HG03442 (cell line): ENCODE data around the gene TRAIP.
"Not testable (repeated sequence)": the region's sequence is repeated elsewhere in the genome, so short reads cannot be mapped to it uniquely, and the experiment has no call there.

Experiments
- ATAC-seq: cut with Tn5 transposase; IDR thresholded peaks from one replicate; pipeline ENCODE4 v1.9.1; 2021; ENCODE audit warnings: mild to moderate bottlenecking, moderate library complexity; ENCODE audit not compliant: unreplicated experiment

Gene TRAIP

DNA sequence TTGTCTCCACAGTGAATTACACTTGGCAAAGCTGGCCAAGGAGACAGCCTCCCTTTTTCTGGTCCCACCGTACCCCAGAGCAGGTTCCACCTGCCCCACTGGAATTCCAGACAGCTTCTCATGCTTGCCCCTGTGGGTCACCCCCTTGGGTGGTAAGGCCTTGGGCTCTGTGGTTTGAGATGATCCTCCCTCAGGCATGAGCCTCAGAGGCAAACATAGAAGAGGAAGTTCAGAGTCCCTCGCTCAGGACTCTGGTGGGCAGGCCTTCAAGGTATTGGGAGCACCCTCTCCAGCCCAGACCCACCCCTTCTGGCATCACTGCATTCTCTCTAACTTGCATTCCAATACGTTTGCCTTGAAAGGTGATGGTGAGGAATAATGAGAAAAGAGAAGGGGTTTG lies 25.0 kb downstream of the TRAIP start:
- ATAC-seq = no peak

DNA sequence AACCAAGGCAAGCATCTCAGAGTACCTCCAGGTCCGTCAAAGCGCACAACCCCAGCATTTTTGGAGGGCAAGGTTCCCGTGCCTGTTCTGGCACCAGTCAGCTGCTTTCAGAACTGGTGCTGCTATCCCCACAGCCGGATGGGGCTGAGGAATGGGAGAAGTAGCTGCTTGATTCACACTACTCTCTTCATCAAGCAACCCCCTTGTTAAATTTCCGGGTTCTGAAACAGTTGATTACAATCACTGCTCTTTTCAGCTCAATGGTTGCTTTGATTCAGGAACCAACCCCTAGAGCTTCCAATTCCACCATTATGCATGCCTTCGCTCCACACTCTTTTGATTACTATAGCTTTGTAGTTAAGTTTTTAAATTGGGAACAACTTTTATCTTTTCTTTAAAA lies 30.3 kb downstream of the TRAIP start:
- ATAC-seq = no peak

- ATAC-seq = not testable (repeated sequence)
Measured at GRCh38 chr3:49823131-49823530, 33.2 kb downstream of the TRAIP start.

DNA sequence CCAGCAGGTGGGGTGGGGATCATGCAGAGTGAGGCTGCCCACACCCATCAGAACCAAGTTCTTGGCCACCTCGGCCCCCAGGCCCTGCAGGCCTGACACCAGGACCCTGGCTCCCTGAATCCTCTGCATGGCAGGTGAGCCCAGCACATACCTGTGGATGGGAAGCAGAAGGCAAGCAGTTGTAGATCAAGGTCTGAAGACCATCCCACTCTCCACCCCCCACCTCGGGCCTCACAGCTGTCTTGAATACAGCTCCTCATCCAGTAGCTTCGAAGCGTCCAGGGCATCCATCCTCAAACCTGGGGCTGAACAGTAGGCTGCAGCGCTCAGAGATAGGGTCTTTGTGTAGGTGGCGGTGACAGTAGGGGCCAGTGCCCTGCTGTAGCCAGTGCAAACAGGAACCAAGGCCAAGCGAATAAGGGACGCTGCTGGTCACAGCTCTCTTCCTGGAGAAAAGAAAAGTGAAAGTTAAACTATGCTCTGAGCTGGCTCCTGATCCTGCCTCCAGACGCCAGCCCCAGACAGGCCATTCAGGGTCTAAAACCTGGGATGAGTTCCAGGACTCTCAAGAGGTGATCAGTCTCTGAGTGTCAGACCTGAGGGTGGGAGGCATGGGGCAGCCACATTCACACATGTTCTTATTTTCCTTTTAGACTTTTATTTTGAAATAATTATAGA lies 42.7 kb downstream of the TRAIP start, which contains the start of gene UBA7:
Gene UBA7 (minus strand): TSS at position 457 of the 678 bp plus-strand sequence. CDS start 166 bp downstream, at position 291.
- no peak for ATAC-seq

- ATAC-seq = no peak
Measured at GRCh38 chr3:49812916-49813496, 43.4 kb downstream of the TRAIP start.

- ATAC-seq = no peak
Measured at GRCh38 chr3:49807431-49808114, 48.8 kb downstream of the TRAIP start.

DNA sequence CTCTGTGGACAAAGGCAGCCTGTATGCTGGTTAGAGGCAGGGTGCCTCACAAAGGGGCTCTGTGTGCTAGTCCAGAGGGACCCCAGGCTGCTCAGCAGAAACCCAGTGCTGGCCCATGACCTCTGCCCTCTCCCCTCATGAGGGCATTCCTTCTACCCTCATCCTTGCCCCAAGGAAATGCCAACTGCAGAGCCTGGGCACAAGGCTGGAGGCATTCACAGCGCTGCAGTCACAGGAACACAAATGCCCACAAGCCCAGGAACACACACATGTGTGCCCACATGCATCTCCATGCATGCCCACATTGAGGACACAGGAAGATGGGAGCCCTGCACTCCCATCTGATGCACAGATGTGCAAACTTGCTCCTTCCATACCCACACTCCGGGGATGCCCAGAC lies 49.5 kb downstream of the TRAIP start:
- no peak for ATAC-seq

DNA sequence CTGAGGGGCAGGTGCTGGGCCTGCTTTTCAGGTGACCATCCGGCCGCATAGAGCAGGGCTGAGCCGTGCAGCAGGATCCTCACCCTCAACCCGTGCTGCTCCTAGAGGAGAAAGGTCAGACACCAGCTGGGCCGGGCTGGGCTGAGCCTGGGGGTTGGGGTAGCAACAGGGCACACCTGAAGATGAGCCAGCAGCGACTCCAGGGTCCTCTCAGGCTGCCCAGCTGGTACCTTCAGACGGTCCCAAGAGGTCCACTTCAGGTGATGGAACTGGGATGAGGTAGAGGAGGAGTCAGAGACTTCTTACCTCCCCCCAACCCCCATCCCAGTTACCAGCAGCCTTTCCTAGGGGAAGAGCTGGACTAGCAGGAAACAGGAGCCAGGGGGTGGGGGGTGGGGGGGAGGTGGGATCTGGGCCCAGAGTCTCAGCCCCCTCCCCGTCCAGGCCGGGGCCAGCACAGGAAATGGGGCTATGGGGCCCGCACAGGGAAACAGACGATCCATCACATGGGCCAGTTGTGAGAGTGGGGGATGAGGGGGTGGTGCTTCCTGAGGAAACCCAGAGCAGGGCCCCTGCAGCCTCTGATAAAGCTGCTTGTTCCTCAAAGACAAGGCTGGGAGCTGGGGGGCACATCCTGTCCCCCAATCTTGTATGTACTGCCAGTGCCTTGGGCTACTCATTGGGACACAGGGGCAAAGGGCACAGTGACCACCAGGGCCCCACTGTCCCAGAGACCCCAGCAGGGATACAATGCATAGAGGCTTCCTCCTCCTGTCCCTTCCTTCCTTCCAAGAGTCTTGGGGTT lies 50.3 kb downstream of the TRAIP start:
- no peak for ATAC-seq

DNA sequence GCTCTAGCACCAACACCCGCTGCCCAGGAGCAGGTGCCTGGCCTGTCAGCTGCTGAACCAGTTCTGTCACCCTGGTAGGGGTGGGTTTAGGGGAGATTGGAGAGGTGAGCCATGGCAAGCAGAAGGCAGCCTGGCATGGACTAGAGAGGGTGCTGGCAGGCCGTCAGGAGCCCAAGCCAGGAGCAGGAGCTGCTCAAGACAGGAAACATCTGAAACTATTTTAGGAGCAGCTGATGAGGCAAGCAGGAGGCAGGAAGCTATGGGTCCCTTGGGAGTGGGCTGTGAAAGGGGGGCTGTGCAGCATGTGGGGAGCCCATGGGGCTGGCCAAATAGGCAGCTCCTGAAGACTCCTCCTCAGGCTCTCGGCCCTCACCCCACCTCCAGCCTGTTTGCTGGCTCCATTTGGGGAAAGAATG lies 51.0 kb downstream of the TRAIP start:
- ATAC-seq = no peak

DNA sequence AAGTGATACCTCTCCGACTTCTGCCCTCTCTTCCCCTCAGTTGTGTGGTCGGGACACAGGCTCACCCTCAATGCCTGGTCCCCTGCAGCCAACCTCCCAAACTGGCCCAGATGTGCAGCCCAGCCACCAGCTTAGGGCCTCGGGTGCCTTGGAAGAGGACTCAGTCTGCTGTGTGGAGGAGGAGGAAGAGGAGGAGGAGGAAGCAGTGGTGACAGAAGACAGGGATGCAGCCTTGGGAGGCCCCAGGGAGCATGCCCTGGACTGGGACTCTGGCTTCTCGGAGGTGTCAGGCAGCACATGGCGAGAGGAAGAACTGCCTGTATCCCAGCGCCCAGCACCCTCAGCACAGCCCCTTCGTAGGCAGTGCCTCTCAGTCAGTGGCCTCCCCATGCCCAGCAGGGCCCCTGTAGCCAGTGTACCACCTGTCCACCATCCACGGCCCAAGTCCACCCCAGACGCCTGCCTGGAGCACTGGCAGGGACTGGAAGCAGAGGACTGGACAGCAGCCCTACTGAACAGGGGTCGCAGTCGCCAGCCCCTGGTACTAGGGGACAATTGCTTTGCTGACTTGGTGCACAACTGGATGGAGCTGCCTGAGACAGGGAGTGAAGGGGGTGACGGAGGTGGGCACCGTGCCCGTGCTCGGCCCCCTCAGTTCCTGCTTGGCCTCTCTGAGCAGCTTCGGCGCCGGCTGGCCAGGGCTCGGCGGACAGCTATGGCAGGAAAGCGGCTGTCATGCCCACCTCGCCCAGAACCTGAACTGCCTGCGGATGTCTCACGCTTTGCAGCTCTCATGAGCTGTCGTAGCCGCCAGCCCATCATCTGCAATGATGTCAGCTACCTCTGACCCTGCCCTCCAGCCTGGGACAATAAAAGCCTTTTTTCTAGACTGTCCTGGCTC lies 52.0 kb downstream of the TRAIP start:
- no peak for ATAC-seq

- no peak for ATAC-seq
Measured at GRCh38 chr3:49803465-49804140, 52.8 kb downstream of the TRAIP start.

GRCh38 chr3:49802719-49803464 lies 53.5 kb downstream of the TRAIP start, which contains the start of gene INKA1:
TSS of gene INKA1 (plus strand) at chr3:49803261. CDS start at chr3:49803393, 132 bp downstream.
- ATAC-seq = peak; percentile 56

- no peak for ATAC-seq
Measured at GRCh38 chr3:49801160-49801559, 55.2 kb downstream of the TRAIP start.

- ATAC-seq = no peak
Measured at GRCh38 chr3:49799761-49800160, 56.6 kb downstream of the TRAIP start, which contains the start of gene CDHR4. TSS of gene CDHR4 (minus strand) at chr3:49799873. CDS start at chr3:49799812, 61 bp downstream.

GRCh38 chr3:49799105-49799504 lies 57.3 kb downstream of the TRAIP start:
- ATAC-seq = no peak

- ATAC-seq = no peak
Measured at GRCh38 chr3:49794926-49795905, 61.1 kb downstream of the TRAIP start.

DNA sequence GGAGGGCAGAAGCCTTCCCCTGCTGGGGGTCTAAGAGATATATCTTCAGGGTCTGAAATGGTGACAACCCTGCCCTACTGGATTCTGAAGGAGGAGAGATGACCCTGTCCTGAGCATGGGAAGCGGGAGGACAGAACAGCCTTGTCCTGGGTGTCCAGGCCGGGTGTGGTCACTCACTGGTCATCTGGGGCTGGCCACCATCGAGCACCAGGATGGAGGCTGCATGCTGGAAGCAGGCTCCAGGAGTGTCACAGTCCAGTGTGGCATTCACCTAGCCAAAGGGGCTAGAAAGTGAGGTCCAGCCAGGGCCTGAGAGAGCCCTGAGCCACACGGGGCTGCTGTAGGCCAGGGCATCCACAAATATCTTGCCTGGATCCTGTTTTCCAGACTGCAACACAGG lies 61.9 kb downstream of the TRAIP start:
- no peak for ATAC-seq
